HepG2 (cell line): ENCODE data around the gene EOLA2. TPM values are rescaled to one million over a fixed set of nuclear protein-coding genes. Genes with fewer than 3 reads are reported as not detected.

ENCODE experiments used
- ATAD3A ChIP-seq: sonication (generic); formaldehyde crosslinking; IDR thresholded peaks from 2 replicates; pipeline ENCODE4 v1.4.0; 2020; ENCODE audit warnings: missing genetic modification reagents
- BRD4 ChIP-seq: sonication (generic); formaldehyde crosslinking; IDR thresholded peaks from 2 replicates; pipeline ENCODE4 v1.4.0; 2020; ENCODE audit warnings: missing genetic modification reagents
- CCDC6 ChIP-seq: sonication (generic); formaldehyde crosslinking; IDR thresholded peaks from 2 replicates; pipeline ENCODE4 v1.8.1; 2022; ENCODE audit warnings: mild to moderate bottlenecking, missing genetic modification reagents, moderate library complexity
- ESRRA ChIP-seq: sonication (generic); formaldehyde crosslinking; IDR thresholded peaks from 2 replicates; pipeline ENCODE4 v1.5.1; 2020; ENCODE audit warnings: mild to moderate bottlenecking, low read depth, missing genetic modification reagents
- GATA4 ChIP-seq: sonication (generic); IDR thresholded peaks from 2 replicates; pipeline ENCODE4 v1.6.1; 2016; ENCODE audit warnings: antibody characterized with exemption, low read depth, borderline replicate concordance
- MXI1 ChIP-seq: IDR thresholded peaks from 3 replicates; pipeline ENCODE4 v1.6.1; 2012; ENCODE audit warnings: low read depth, low read length, inconsistent platforms, borderline replicate concordance
- NR1H2 ChIP-seq: sonication (generic); formaldehyde crosslinking; IDR thresholded peaks from 2 replicates; pipeline ENCODE4 v1.8.1; 2022; ENCODE audit warnings: low read depth, missing genetic modification reagents, borderline replicate concordance
- NR2F6 ChIP-seq, 2 experiments: IDR thresholded peaks; 2 replicates each; pipeline ENCODE4 v1.6.1; 2016; ENCODE audit warnings: antibody characterized with exemption in 1 of 2, mild to moderate bottlenecking in 1 of 2
- POLR2A ChIP-seq, 2 experiments: IDR thresholded peaks; 2 replicates each; pipeline ENCODE4 v1.6.1; 2011; ENCODE audit warnings: low read depth in 2 of 2, low read length in 2 of 2, mild to moderate bottlenecking in 1 of 2, moderate library complexity in 1 of 2; ENCODE audit not compliant: insufficient read depth in 1 of 2
- RARA ChIP-seq: IDR thresholded peaks from 2 replicates; pipeline ENCODE4 v1.6.1; 2016; ENCODE audit warnings: missing genetic modification reagents, missing compliant biosample characterization
- REPIN1 ChIP-seq: sonication (generic); formaldehyde crosslinking; IDR thresholded peaks from 2 replicates; pipeline ENCODE4 v1.8.0; 2022; ENCODE audit warnings: missing genetic modification reagents, low read depth, mild to moderate bottlenecking, borderline replicate concordance
- TBL1XR1 ChIP-seq: fragments of 150-350 bp; IDR thresholded peaks from 2 replicates; pipeline ENCODE4 v1.6.1; 2014; ENCODE audit warnings: borderline replicate concordance, low read length; ENCODE audit not compliant: partially characterized antibody
- ZNF451 ChIP-seq: sonication (generic); formaldehyde crosslinking; IDR thresholded peaks from 2 replicates; pipeline ENCODE4 v1.5.0; 2020; ENCODE audit warnings: mild to moderate bottlenecking, missing genetic modification reagents
- ZNF501 ChIP-seq: sonication (generic); formaldehyde crosslinking; IDR thresholded peaks from 2 replicates; pipeline ENCODE4 v1.5.1; 2020; ENCODE audit warnings: mild to moderate bottlenecking, moderate library complexity, missing genetic modification reagents
- ZNF720 ChIP-seq: sonication (generic); formaldehyde crosslinking; IDR thresholded peaks from 2 replicates; pipeline ENCODE4 v1.4.0; 2020; ENCODE audit warnings: missing genetic modification reagents
- ZNF724P ChIP-seq: sonication (generic); formaldehyde crosslinking; IDR thresholded peaks from 2 replicates; pipeline ENCODE4 v1.8.0; 2022; ENCODE audit warnings: missing genetic modification reagents, borderline replicate concordance
- ZNF772 ChIP-seq: sonication (generic); formaldehyde crosslinking; IDR thresholded peaks from 2 replicates; pipeline ENCODE4 v1.5.0; 2020; ENCODE audit warnings: mild to moderate bottlenecking, missing genetic modification reagents
- ZSCAN30 ChIP-seq: sonication (generic); formaldehyde crosslinking; IDR thresholded peaks from 2 replicates; pipeline ENCODE4 v1.5.0; 2020; ENCODE audit warnings: mild to moderate bottlenecking, missing genetic modification reagents
- ZSCAN9 ChIP-seq: IDR thresholded peaks from 2 replicates; pipeline ENCODE4 v1.6.1; 2016; ENCODE audit warnings: borderline replicate concordance
- polyA plus RNA-seq, 8 experiments: library from polyadenylated mRNA; depleted of rRNA in 3 of 8; stranded (reverse) in 7 of 8; unstranded in 1 of 8; fragments of >200 nt; fragmentation: Illumina TruSeq in 4 of 8; extraction: Trizol in 4 of 8; gene quantifications; 2 replicates each; pipeline versions ENCODE4 v1.2.1 to v1.2.3, GENCODE V29; 2011 to 2016; ENCODE audit warnings: low read depth in 4 of 8, missing spikeins in 1 of 8, mixed read lengths in 1 of 8; ENCODE audit not compliant: insufficient read depth in 1 of 8
- total RNA-seq, 5 experiments: library from RNA; depleted of rRNA; stranded (reverse); fragments of >200 nt; fragmentation: Illumina TruSeq; extraction: Trizol; gene quantifications; 2 replicates each; pipeline ENCODE4 v1.2.3, GENCODE V29; 2016; ENCODE audit warnings: low read depth in 1 of 5
- TF ChIP-seq, protein P1 (sequence below): sonication (generic); formaldehyde crosslinking; IDR thresholded peaks from 2 replicates; pipeline ENCODE4 v1.4.0; 2020; ENCODE audit warnings: low read depth, mild to moderate bottlenecking, missing genetic modification reagents
- TF ChIP-seq, protein P2 (sequence below): sonication (generic); formaldehyde crosslinking; IDR thresholded peaks from 2 replicates; pipeline ENCODE4 v1.8.1; 2023; ENCODE audit warnings: mild to moderate bottlenecking, missing genetic modification reagents
- TF ChIP-seq, protein P3 (sequence below): sonication (generic); formaldehyde crosslinking; IDR thresholded peaks from 2 replicates; pipeline ENCODE4 v1.8.0; 2022; ENCODE audit warnings: mild to moderate bottlenecking, missing genetic modification reagents
- TF ChIP-seq, protein P4 (sequence below): sonication (generic); formaldehyde crosslinking; conservative IDR thresholded peaks from 2 replicates; pipeline ENCODE4 v1.4.0; 2020; ENCODE audit warnings: mild to moderate bottlenecking, missing genetic modification reagents, moderate library complexity

EOLA2 gene
- total and polyA plus RNA-seq, 2 of the 13 experiments (the other 11 are each of a cell fraction or from before 2014, with no cell fraction given), result 20.4 to 22.0 TPM

DNA sequence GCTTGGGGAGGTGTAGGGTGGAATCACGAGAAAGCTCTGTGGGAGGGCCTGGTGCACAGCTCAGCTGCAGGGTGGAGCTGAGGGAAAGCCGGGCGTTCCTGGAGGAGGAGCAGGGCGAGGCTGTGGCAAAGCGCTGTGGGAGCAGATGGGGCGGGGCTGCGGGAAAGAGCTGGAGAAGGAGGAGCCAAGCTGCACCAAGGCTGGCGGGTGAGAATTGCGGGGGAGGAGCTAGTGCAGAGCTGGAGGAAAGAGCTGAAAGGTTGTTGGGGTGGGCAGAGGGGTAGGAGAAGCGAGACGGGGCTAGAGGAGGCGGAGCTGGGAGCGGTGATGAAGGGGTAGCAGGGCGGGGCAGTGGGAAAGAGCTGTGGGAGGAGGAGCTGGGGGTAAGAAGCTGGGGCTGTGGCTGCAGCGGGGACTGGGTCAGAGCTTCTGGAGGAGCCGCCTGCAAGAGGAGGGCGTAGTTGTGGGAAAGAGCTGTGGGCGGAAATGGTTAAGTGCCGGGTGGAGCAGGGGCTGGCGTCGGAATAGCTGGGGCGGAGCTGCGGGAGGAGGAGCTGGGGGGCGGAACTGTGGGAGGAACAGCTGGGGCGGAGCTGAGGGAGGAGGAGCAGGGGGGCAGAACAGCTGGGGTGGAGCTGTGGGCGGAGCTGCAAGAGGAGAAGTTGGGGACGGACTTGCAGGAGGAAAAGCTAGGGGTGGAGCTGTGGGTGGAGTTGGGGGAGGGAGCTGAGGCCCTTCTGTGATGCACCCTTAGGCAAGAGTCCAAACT lies 1.8 kb upstream of the EOLA2 start (continued):
- no peak for TF ChIP-seq ZSCAN30 (CRISPR knock-in tag)
- TF ChIP-seq ATAD3A (CRISPR knock-in tag), result no peak
- TF ChIP-seq ZNF501 (CRISPR knock-in tag), result no peak
- no peak for TF ChIP-seq ZNF720 (CRISPR knock-in tag)
- no peak for TF ChIP-seq CCDC6
- TF ChIP-seq ESRRA, result no peak
- TF ChIP-seq GATA4, result no peak
- TF ChIP-seq ZNF724P, result no peak
- 0 out of 3 replicates have a peak, but pooled peaks have one; percentile 6 for TF ChIP-seq MXI1
- no peak for TF ChIP-seq NR1H2
- no peak for TF ChIP-seq ZNF451
- no peak for TF ChIP-seq TBL1XR1
- TF ChIP-seq ZSCAN9 (CRISPR knock-in tag), result no peak
- 0 out of 4 replicates have a peak, but pooled peaks of 1 of the 2 experiments have one; percentile 8 for TF ChIP-seq POLR2A (IDR thresholded peaks at IDR 0.05; ENCODE audit: insufficient read depth in 1 of 2, low read depth in 2 of 2, low read length in 2 of 2)
- TF ChIP-seq, protein P1, sequence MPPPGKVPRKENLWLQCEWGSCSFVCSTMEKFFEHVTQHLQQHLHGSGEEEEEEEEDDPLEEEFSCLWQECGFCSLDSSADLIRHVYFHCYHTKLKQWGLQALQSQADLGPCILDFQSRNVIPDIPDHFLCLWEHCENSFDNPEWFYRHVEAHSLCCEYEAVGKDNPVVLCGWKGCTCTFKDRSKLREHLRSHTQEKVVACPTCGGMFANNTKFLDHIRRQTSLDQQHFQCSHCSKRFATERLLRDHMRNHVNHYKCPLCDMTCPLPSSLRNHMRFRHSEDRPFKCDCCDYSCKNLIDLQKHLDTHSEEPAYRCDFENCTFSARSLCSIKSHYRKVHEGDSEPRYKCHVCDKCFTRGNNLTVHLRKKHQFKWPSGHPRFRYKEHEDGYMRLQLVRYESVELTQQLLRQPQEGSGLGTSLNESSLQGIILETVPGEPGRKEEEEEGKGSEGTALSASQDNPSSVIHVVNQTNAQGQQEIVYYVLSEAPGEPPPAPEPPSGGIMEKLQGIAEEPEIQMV (CRISPR knock-in tag), result no peak
- no peak for TF ChIP-seq BRD4 (CRISPR knock-in tag)
- TF ChIP-seq NR2F6 (IDR thresholded peaks at IDR 0.05), result no peak
- no peak for TF ChIP-seq NR2F6 (CRISPR knock-in tag; IDR thresholded peaks at IDR 0.05)
- no peak for TF ChIP-seq RARA (CRISPR knock-in tag)
- TF ChIP-seq, protein P2, sequence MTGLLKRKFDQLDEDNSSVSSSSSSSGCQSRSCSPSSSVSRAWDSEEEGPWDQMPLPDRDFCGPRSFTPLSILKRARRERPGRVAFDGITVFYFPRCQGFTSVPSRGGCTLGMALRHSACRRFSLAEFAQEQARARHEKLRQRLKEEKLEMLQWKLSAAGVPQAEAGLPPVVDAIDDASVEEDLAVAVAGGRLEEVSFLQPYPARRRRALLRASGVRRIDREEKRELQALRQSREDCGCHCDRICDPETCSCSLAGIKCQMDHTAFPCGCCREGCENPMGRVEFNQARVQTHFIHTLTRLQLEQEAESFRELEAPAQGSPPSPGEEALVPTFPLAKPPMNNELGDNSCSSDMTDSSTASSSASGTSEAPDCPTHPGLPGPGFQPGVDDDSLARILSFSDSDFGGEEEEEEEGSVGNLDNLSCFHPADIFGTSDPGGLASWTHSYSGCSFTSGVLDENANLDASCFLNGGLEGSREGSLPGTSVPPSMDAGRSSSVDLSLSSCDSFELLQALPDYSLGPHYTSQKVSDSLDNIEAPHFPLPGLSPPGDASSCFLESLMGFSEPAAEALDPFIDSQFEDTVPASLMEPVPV, result no peak
- TF ChIP-seq, protein P3, sequence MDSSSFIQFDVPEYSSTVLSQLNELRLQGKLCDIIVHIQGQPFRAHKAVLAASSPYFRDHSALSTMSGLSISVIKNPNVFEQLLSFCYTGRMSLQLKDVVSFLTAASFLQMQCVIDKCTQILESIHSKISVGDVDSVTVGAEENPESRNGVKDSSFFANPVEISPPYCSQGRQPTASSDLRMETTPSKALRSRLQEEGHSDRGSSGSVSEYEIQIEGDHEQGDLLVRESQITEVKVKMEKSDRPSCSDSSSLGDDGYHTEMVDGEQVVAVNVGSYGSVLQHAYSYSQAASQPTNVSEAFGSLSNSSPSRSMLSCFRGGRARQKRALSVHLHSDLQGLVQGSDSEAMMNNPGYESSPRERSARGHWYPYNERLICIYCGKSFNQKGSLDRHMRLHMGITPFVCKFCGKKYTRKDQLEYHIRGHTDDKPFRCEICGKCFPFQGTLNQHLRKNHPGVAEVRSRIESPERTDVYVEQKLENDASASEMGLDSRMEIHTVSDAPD (CRISPR knock-in tag), result no peak
- TF ChIP-seq REPIN1 (CRISPR knock-in tag), result peak; percentile 4; the same call in 1 of the 2 replicates
- 0 out of 2 replicates have a peak, but pooled peaks have one; percentile 22 for TF ChIP-seq ZNF772 (CRISPR knock-in tag)
- TF ChIP-seq, protein P4, sequence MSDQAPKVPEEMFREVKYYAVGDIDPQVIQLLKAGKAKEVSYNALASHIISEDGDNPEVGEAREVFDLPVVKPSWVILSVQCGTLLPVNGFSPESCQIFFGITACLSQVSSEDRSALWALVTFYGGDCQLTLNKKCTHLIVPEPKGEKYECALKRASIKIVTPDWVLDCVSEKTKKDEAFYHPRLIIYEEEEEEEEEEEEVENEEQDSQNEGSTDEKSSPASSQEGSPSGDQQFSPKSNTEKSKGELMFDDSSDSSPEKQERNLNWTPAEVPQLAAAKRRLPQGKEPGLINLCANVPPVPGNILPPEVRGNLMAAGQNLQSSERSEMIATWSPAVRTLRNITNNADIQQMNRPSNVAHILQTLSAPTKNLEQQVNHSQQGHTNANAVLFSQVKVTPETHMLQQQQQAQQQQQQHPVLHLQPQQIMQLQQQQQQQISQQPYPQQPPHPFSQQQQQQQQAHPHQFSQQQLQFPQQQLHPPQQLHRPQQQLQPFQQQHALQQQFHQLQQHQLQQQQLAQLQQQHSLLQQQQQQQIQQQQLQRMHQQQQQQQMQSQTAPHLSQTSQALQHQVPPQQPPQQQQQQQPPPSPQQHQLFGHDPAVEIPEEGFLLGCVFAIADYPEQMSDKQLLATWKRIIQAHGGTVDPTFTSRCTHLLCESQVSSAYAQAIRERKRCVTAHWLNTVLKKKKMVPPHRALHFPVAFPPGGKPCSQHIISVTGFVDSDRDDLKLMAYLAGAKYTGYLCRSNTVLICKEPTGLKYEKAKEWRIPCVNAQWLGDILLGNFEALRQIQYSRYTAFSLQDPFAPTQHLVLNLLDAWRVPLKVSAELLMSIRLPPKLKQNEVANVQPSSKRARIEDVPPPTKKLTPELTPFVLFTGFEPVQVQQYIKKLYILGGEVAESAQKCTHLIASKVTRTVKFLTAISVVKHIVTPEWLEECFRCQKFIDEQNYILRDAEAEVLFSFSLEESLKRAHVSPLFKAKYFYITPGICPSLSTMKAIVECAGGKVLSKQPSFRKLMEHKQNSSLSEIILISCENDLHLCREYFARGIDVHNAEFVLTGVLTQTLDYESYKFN (CRISPR knock-in tag), result 0 out of 2 replicates have a peak, but pooled peaks have one; percentile 44
